NCI-H1694 (cell line): Measurements from ENCODE around the gene PLTP.
"Not testable (repeated sequence)": the region's sequence is repeated elsewhere in the genome, so short reads cannot be mapped to it uniquely, and the experiment has no call there.

Experiments used
- DNase-seq: peaks from one replicate; lab custom pipeline; 2025; lab: John Stamatoyannopoulos, UW

Gene PLTP

GRCh38 chr20:45911486-45912343 is at the start of gene PLTP:
Gene PLTP (minus strand): TSS chr20:45912155. CDS start chr20:45911452, 703 bp downstream.
- no peak for DNase-seq

DNA sequence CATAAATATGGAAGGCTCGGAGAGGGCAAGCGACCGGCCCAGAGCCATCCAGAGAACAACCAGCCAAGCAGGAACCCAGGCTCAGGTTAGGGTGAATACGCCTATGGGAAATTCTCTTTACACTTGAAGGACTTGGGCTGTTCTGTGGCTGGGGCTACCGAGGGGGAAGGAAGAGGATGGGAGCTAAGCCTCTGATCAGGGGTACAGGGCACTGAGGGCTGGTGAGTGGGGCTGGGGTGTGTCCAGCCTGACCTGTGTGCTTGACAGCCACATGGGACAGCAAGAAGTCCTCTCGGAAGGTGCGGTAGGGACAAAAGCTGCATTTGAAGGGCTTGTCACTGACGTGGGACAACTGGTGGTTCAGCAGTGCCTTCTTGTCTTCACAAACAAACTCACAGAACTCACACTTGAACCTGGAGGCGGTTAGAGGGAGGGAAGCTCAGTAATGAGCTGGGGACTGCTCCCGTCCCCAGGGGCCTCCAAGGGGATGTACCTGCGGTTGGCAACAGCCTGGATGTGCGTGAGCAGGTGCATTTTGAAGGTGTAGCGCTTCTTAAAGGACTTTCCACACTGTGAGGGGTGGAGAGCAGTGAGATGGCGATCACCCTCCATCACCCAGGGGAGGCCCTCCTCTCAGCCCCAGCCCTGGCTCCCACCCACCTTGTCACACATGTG is 48.1 kb upstream of the PLTP start:
- no peak for DNase-seq

- DNase-seq = no peak
These were observed 47.2 kb upstream of the PLTP start for GRCh38 chr20:45959126-45959525.

- DNase-seq = no peak
These were observed 46.6 kb upstream of the PLTP start for GRCh38 chr20:45958593-45958992.

DNA sequence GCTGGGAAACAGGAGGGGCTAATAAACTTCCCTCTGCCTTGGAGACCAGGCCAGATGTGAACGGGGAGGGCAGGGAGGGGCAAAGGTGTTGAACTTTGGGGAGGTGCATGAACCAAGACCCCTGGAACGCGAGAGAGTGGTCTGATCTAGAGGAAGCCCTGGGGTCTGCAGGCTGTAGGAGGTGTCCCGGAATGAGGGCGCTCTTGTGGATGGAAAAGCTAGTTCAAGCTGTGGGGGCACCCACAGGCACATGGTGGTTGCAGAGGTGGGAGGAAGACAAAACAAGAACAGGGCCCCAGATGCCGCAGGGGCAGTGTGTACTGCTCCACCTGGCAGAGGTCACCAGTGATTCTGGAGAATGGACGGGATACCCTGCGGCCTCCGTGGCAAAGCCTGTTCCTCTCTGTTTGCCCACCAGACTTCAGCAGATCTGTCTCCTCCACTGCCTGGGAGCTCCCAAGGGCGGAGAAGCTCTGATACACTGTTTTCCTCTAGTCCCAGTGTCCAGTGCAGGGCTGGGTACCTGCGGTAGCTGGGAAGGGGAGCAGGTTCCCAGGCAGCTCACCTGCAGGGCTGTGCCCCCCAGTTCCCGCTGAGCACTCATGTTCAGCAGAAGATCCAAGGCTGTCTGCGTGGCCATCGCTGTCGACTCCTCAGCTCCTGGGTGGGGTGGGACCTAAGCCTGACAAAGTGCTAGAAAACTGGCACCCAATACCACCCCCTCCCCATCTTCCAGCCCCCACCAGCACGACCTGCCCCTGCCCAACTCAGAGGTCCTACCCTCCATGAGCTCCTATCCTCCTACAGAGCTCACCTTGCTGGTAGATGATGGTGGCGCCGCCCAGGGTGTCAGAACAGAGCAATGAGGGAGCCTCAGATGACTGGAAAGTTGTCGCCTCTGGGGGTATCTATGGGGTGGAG is 45.3 kb upstream of the PLTP start:
- no peak for DNase-seq

GRCh38 chr20:45956326-45956725 is 44.4 kb upstream of the PLTP start:
- DNase-seq = not testable (repeated sequence)

DNA sequence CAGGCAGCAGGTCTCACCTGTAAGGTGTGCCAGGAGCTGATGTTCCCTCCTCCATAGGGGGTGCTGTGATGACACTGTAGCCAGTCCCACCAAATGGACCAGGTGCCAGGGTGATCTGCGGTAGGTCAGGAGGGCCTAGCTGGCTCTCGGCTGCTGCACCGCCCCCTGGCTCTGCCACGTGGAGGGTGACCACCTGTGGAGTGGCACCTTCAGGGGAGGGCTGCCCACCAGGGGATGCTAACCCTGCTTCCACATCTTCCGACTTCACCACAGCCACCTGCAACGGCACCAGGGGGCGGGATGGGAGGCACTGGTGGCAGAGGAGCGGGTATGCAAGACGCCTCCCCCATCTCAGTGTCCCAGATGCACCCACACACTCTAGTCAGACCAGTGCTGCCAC is 41.7 kb upstream of the PLTP start:
- DNase-seq = no peak

- DNase-seq = no peak
These were observed 40.9 kb upstream of the PLTP start for GRCh38 chr20:45952861-45953260.

- no peak for DNase-seq
These were observed 40.2 kb upstream of the PLTP start for GRCh38 chr20:45951925-45952834.

GRCh38 chr20:45950330-45950646 is 38.3 kb upstream of the PLTP start:
- DNase-seq = no peak

- no peak for DNase-seq
These were observed 37.8 kb upstream of the PLTP start for GRCh38 chr20:45949542-45950329.

DNA sequence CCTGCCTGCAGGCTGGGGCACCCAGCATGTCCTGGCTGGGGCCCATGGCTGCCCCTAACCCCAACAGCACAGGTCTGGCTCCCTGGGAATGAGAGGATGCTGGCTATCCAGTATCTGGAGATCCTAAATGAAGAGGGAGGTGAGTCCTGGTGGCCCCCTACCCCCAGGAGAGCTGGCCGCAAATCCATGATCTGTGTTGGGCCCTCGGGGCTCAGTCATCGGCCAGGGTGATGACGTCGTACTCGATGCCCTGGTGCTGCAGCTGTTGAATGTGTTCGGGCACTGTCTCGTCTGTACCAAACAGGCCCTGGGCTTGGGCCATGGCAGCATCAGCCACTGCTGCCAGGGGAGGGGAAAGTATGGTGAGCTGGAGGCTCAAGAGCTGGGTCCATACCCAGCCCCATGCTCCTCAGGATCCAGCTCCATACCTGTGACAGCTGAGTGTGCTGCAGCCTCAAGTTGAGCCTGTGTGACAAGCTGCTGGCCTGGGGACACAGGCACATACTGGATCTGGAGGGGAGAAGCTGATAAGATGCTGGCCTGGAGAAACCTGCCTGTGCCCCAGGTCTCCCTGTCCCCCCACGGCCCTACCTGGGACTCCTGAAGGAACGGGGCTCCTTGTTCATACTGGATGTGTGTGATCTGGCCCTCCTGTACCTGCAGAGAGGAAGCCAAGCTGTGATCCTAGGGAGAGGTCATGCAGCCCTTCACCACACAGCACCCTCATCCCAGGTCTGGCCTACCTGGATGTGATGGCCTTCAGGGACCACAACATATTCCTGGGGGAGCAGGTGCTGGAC is 37.0 kb upstream of the PLTP start:
- no peak for DNase-seq

- DNase-seq = no peak
These were observed 36.3 kb upstream of the PLTP start for GRCh38 chr20:45948261-45948733.

DNA sequence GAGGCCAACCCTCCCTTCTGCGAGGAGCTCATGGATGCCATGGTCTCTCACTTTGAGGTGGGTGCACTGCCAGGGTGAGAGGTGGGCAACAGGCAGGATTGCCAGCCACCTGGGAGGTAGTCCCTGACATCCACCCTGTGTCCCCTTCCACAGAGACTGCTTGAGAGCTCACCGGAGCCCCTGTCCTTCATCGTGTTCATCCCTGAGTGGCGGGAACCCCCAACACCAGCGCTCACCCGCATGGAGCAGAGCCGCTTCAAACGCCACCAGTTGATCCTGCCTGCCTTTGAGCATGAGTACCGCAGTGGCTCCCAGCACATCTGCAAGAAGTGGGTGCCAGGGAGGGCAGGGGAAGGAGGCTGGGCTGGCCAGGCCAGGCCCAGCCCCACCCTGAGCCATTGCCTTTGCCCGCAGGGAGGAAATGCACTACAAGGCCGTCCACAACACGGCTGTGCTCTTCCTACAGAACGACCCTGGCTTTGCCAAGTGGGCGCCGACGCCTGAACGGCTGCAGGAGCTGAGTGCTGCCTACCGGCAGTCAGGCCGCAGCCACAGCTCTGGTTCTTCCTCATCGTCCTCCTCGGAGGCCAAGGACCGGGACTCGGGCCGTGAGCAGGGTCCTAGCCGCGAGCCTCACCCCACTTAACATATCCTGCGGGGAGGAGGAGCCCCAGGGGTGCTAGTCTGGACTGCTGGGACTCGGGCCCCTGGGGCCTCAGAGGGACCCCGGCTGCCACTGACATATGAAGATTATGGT is 35.3 kb upstream of the PLTP start:
- DNase-seq = no peak

GRCh38 chr20:45946149-45946970 is 34.4 kb upstream of the PLTP start:
- DNase-seq = no peak

- DNase-seq = no peak
These were observed 33.8 kb upstream of the PLTP start for GRCh38 chr20:45945678-45946148.

GRCh38 chr20:45944965-45945677 is 33.2 kb upstream of the PLTP start:
- no peak for DNase-seq
